Activated T-helper 1 cell treated with anti-CD3 and anti-CD28 coated beads, Interleukin-2, amount 50 U/mL, for 16 hours (primary cell): ENCODE measurements around the gene GFOD2.
"Not testable (repeated sequence)": the region's sequence is repeated elsewhere in the genome, so short reads cannot be mapped to it uniquely, and the experiment has no call there.

Source experiments
- DNase-seq, 2 donors: peaks; one replicate each; pipeline ENCODE4 v3.0.0-alpha.2; 2020; ENCODE audit warnings: low read depth in 1 of 2, low spot score in 1 of 2

GFOD2 gene, protein sequence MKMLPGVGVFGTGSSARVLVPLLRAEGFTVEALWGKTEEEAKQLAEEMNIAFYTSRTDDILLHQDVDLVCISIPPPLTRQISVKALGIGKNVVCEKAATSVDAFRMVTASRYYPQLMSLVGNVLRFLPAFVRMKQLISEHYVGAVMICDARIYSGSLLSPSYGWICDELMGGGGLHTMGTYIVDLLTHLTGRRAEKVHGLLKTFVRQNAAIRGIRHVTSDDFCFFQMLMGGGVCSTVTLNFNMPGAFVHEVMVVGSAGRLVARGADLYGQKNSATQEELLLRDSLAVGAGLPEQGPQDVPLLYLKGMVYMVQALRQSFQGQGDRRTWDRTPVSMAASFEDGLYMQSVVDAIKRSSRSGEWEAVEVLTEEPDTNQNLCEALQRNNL

DNA sequence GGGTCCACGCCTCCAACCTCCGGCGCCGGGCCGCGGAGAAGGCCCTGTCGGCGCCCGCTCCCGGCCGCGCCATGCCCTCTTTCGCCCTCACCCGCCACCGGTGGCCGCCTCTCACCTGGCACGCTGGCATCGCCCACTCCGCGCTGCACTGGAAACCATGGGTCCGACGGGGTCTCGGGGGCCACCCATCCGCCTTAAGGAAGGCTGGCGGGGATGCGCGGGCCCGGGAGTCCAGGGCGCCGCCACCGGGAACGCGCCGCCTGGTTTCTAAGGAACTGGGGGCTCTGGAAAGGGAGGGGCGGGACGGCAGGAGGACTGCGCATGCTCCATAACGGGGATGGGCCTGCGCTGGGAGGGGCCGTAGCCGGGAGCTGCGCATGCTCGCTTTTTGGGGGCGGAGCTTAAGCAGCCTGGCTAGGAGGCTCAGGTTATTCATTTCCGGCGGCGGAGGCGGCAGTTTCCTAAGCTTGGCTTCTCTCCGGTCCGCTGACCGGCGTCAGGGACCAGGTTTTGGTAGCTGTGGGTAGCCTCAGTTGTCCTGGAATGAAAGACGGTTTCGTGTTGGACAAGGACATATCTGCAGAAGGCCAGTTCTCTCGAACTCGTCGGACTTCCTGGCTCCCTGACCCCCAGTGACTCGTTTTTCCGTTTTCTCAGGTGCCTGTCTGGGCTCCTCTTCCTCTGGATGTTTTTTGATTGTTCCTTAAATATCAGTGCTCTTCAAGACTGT lies at the start of gene GFOD2:
TSS of gene GFOD2 (minus strand) at position 269 of the 730 bp plus-strand sequence. CDS start 33,601 bp downstream, outside the sequence.
- peak; percentile 97 for DNase-seq

DNA sequence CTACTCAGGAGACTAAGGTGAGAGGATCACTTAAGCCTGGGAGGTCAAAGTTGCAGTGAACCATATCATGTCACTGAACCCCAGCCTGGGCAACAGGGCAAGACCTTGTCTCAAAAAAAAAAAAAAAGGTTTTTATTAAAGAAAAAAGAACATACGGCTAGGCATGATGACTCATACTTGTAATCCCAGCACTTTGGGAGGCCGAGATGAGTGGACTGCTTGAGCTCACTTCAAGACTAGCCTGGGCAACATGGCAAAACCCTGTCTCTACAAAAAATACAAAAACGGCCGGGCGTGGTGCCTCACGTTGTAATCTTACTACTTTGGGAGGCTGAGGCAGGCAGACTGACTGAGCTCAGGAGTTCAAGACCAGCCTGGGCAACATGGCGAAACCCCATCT lies 48.8 kb upstream of the GFOD2 start:
- DNase-seq, result no peak

DNA sequence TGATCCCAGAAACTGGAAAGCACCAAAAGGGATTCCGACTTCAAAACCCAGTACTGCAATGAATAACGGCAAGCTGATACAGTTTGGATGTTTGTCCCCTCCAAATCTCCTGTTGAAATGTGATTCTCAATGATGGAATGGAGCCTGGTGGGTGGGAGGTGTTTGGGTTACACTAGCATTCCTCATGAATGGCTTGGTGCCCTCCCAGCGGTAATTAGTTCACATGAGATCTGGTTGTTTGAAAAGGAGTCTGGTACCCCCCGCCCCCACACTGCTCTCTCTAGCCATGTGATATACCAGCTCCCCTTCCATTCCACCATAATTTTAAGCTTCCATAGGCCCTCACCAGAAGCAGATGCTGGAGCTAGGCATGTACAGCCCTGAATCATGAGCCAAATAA lies 47.2 kb upstream of the GFOD2 start:
- DNase-seq, result no peak

DNA sequence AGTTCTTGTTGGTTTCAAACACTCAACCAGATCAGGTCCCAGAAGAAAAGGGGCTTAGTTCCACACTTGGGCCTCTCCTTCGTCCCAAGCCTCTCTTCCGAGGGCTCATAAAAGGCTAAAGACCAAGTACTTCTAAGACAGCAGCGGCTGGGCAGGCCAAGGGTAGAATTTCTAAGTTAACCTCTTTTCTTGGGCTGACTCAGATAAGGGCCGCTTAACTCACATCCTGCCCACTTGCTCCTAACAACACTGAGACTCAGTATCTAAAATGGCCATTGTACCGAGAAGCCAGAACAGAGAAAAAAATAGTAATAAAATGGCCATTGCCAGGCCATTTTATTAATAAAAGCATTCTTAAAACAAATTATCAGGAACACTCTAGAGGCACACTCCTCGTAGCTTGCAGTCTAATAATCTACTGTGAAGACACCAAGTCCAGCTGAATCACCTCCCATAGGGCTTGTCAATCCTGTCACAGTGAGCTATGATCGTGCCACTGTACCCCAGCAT lies 45.1 kb upstream of the GFOD2 start:
- no peak for DNase-seq

DNA sequence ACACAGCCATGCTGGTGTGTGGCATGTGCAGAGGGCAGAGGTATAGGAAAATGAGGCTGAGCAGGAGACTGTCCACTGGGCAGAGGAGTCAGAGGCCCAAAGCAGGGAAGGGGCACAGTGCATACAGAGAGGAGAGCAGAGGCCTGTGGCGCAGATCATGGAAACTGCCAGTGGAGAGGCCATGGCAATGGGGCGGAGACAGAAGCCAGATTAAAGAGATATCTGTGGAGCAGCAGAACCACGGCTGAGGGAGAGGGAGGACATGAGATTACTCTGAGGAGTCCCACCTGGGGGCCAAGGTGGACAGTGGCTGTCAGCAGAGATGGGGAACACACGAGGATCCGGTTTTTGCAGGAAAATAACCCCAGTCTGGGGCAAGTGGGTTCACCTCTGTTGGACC lies 44.0 kb upstream of the GFOD2 start:
- DNase-seq, result no peak

DNA sequence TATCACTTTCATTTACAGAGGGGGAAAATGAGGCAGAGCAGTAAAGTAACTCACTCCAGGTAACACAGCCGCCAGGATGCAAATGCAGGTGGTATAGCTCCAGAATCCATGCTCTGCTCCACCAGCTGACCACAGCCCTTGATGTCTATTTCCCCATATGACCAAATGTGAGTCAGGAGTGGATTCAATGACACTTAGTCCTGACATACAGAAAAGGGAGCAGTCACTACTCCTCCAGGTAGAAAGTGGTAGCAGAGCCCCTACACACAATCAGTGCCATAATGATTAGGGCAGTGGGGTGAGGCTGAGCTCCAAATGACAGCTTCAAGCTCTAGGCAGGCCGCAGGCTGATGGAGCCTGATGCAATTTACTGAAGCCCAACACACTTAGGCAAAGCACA lies 43.3 kb upstream of the GFOD2 start:
- no peak for DNase-seq

DNA sequence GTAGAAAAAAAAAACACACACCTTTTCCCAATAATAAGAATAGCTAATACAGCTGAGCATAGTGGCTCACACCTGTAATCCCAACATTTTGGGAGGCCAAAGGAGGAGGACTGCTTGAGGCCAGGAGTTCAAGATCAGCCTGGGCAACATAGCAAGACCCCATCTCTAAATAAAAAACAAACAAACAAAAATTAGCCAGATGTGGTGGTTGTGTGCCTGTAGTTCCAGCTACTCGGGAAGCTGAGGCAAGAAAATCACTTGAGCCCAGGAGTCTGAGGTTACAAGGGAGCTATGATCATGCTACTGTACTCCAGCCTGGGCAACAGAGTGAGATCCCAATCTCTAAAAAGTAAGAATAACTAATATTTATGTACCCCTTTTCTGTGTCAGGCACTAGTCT lies 42.8 kb upstream of the GFOD2 start:
- no peak for DNase-seq

DNA sequence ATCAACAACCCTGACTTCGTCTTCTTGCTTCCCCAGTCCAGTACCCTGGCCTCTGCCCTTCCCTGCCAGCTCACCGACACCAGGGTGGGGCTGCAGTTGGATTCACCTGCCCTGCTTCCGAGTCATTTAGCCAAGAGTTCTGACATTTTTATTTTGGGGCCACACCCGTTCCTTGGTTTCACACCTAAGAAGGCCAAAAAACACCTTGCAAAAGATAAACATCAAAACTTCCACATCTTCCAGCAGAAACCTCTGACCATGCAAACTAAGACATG lies 41.8 kb upstream of the GFOD2 start:
- DNase-seq, result no peak

DNA sequence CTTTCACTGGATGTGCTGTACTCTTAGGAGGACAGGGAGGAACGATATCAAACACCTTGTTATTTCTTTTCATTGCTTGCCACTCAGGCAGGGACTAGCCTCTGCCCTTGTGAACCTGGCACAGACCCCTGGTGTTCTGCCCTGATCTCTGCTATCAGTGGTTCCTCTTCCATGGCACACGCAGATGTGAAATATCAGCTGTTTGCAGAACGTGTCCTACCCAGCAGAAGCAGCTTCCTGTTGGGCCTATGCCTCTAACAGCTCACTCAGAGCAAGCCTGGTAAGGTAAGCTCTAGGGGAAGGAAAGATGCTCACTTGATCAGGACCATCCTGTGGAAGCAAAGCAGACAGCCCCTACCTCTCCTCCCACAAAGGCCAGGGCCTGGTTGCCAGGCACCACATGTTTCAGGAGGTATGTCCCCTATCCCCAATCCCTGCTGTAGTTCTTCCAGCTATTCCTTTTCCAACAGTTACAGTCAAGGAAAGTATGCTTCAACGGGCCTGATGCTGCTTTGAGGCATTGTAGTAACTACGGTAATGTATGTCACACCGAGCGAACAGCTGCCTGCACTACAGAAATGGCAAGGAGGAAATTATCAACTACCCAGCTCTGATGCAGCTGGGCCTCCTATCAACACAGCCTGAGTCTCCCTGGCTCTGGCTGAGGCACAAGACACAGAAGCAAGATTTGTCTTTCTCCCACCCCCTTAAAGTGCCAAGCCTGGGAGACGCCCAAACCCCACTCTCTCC lies 41.3 kb upstream of the GFOD2 start:
- DNase-seq, result no peak

DNA sequence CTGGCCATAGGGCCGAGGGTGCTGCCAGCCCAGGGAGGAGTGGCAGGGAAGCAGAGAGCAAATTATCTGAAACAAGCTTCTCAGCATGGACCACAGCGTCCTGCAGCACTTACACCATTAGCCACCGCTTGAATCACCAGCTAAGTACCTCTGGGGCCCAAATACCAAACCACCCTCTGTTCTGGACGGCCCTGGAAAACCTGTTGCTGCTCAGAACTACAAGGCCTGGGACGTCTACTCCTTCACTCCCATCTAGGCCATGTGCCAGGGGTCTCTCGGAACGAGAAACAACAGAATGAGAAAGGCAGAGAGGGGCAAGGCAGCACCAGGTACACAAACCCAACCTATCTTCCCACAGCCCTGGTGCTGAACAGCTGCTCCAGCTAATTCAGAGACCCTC lies 39.9 kb upstream of the GFOD2 start:
- DNase-seq, result no peak

DNA sequence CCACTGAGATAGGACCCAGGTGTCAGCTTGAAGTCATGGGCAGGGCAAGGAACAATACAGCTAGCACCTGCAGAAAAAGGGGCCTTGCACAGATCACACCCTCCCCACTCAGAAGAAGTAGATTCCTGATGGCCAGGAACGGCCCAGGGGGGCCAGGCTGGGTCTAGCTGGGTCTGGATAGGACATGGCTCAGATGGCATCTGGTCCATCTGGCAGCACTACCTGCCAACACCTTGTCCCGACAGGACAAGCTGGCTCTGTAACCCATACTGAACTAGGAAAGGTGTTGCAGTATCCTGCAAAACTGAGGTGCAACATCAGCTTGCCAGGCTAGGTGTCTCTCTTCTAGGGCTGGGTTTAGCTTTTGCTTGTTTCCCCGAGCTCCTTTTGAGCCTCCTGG lies 38.9 kb upstream of the GFOD2 start:
- DNase-seq, result no peak

DNA sequence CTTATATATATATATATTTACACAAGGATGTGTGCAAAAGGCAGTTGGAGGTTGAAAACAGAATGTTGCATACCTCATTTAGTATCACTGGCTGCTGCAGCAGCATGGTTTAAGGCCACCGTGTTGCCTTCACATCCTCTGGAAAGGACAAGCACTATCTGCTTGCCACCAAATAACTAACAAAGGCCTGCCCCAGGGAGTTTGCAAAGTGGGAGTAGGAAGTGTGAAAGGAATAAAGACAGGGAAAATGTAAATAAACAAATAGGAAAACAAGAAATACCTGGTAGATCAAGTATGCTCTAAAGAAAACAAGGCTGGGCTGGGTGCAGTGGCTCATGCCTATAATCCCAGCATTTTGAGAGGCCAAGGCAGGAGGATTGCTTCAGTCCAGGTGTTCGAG lies 33.5 kb upstream of the GFOD2 start:
- DNase-seq, result no peak

DNA sequence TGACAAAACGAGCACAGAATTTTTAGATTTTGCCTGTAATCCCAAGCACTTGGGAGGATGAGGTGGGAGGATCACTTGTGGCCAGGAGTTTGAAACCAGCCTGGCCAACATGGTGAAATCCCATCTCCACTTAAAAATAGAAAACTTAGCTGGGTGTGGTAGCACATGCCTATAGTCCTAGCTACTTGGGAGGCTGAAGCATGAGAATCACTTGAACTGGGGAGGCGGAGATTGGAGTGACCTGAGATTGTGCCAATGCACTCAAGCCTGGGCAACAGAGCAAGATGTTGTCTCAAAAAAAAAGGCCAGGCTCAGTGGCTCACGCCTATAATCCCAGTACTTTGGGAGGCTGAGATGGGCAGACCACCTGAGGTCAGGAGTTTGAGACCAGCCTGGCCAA lies 32.2 kb upstream of the GFOD2 start:
- not testable (repeated sequence) for DNase-seq

DNA sequence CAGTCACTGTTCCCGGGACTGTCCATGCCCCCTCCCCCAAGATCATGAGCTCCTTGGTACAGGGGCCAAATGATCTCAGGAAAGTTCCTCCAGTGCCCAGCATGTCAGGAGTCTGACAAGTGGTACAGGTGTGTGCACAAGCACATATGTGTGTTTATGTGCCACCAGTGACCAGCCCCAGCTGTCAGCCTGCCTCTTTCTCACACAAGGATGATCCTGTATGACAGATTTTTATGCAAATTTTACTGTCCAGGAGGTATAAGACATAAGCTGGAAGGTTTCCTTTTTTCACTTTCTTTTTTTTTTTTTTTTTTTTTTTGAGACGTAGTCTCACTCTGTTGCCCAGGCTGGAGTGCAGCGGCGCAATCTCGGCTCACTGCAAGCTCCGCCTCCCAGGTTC lies 31.4 kb upstream of the GFOD2 start:
- DNase-seq, result no peak

DNA sequence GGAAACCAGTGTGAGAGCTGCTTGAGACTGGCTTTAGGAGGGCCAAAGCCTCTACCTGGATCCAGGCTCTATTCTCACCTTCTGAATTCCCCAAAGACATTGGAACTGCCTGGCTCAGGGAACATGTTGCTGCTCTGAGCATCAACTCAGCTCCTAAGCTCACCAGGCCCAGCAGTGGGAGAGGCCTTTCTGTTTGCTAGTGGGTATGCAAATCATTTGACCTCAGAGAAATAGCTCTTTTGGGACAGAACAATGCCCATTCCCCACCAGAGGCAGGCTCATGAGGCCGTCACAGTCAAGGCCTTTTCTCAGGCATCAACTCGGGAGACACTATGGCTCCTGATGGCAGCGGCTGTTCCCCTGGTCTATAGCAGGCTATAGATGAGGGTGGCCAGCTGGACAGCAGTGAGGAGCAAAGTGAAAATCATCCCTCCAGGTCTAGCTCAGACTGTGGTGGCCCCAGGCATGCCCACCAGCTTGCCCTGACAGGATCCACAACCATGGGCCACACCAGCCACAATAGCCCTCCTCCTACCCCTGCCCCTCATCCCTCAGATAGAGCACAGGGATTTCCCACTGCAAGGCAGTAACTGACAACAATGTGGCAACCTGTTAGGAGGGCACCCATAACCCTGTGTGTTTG lies 30.4 kb upstream of the GFOD2 start:
- no peak for DNase-seq

DNA sequence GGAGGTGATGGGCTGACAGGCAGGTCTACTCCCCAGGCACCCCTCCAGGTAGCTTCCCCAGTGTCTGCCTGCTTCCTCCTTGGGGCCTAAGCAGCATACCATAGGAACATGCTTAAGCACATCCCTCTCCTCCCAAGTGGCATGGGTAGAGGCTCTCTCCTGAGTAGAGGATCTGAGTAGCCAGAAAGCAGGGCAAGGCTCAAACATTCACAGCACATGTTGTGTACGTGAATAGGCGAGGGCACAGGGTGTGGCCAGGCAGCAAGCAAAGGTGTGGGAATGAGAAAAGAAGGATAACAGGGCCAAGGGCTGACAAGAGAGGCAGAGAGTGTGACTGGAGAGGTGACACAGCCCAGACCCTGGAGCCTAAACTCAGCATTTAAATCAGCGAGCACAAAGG lies 29.7 kb upstream of the GFOD2 start:
- DNase-seq, result no peak

DNA sequence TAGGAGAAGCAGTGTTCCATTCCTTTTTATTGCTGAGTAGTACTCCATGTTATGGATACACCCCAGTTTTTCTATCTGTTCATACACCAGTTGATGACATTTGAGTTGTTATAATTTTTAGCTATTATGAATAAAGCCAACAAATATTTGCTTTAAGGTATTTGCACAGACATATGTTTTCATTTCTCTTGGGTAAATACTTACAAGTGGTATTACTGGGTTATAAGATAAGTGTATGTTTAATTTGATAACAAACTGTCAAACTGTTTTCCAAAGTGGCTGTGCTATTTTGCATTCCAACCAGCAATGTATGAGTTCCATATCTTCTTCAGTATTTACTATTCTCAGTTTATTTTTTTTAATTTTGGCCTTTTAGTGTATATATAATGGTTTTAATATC lies 27.7 kb upstream of the GFOD2 start:
- no peak for DNase-seq

DNA sequence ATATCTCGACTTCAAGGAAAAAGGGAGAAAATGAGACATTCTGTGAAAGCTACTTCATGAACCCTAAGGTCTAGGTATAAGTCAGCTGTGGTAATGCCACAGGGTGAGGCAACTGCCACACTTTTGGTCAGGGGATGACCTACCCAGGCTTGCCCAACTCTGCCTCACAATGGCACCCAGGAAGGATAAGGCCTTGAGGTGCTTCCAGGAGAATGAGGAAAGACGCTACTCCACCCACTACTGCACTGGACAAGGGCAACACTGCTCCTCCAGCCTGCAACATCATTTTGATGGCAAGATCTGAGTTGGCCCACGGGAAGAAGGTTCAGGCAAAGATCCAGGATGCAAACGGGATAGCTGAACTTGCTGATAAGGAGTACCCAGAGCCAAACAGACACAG lies 22.0 kb upstream of the GFOD2 start:
- no peak for DNase-seq

DNA sequence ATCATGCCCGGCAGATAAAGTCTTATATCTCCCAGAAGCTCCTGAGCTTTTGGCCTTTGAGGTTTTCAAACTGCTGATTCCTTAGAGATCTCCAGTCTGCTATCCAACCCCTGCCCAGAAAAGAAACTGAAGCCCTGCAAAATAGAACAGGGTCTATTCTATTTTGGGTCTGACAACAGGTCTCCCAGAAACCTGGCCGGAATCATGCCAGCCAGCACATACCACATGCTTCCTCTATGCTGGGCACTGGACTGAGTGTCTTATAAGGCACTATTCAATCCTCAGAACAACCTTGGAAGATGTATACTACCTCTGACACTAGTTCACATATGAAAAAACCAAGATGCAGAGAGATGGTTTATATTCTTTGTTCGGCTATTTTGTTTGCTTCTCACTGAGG lies 21.3 kb upstream of the GFOD2 start:
- DNase-seq, result no peak

DNA sequence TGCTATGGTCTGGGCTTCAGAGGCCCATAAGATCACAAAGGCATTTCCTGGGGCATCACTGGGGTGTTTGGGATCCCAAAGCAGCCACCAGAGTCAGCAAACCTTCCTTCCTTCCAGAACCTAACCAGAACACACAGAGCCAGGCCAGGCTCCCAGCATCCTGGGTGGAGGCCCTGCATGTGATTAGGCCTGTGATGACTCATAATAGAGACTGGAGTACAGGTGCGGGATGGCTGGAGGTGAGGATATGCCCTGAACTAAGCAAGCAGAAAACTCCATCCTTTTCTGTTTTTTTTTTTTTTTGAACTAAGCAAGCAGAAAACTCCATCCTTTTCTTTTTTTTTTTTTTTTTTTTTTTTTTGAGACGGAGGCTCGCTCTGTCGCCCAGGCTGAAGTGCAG lies 17.7 kb upstream of the GFOD2 start:
- no peak for DNase-seq

DNA sequence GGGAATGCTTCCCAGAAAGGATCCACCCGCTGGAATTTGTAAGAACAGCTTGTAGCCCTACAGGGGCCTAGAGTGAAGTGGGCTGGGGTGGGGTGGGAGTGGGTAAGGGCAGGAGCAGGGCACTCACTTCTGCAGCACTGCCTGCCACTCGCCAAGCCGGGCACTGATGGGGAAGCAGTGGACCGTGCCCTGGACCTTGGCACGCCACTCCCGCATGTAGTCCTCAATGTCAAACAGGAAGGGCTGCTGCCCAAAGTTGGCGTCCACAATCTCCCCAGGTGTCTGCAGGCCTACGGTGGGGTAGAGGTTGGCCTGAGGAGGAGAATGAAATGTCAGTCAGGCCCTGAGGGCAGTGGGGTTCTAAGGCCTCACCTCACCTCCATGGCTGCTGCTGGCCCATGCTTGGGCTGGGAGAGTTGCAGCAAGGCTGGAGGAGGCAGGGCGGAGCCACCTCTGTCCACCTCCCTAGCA lies 15.7 kb upstream of the GFOD2 start:
- DNase-seq, result no peak
